Thoracic aorta endothelial cell (primary cell): ENCODE results near the gene FAT3. TPM values are rescaled to one million over a fixed set of nuclear protein-coding genes. Genes with fewer than 3 reads are reported as not detected.

Experiments used
- total RNA-seq: library from RNA; depleted of rRNA; stranded (reverse); fragments of >200 nt; gene quantifications from 2 replicates; pipeline ENCODE4 v1.2.3, GENCODE V29; 2012

The FAT3 gene
- total RNA-seq: not detected in 2 replicates

DNA sequence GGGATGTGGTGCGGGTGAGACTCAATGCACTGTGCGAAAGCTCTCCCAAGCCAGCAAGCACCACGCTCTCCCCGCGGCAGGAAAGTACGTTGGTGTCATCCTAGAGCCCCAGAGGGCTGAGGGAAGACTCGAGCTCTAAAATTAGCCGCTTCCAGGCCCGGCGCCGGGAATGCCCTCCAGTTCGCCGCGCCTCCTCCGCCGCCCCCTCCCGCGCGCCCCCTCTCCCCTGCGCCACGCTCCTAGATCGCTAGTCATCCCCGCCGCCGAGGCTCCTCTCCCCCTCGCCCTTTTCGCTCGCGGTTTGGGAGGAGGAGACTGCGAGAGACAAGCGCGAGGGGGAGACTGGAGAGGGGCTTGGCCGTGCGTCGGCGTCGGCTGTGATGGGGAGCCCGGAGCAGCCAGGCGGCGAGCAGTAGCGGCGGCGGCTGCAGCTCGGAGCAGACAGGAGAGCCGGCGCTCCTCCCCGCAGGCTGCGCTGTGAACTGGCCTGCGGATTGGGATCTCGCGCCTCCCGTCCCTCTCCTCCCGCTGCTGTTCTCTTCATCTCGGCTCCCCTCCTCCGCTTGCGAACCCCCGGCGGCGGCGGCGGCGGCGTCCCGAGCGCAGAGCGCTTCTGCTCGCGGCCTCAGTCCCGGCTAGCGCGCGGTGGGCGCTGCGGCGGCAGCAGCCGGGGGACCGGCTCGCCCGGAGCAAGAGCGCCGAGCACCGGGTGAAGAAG is at the start of gene FAT3:
Gene FAT3 (plus strand): TSS at position 412 of the 718 bp plus-strand sequence. CDS start 127,295 bp downstream, outside the sequence.

